NCI-H1436 treated with DMSO at 0.1 percent for 48 hours (cell line): Measurements from ENCODE around the gene SENP6.
"Not testable (repeated sequence)": the region's sequence is repeated elsewhere in the genome, so short reads cannot be mapped to it uniquely, and the experiment has no call there.

ENCODE experiments used
- DNase-seq: peaks from one replicate; lab custom pipeline; 2025; lab: John Stamatoyannopoulos, UW

The SENP6 gene

GRCh38 chr6:75601304-75602245 is at the start of gene SENP6:
TSS of gene SENP6 (plus strand) at chr6:75601880. CDS start at chr6:75602525, 645 bp downstream.
- no peak for DNase-seq

GRCh38 chr6:75556240-75556639 is 45.4 kb upstream of the SENP6 start:
- DNase-seq: no peak

- no peak for DNase-seq
Measured at GRCh38 chr6:75557068-75557467, 44.6 kb upstream of the SENP6 start.

- no peak for DNase-seq
Measured at GRCh38 chr6:75563032-75563431, 38.6 kb upstream of the SENP6 start.

GRCh38 chr6:75566137-75566767 is 35.4 kb upstream of the SENP6 start:
- no peak for DNase-seq

- no peak for DNase-seq
Measured at GRCh38 chr6:75568100-75568499, 33.6 kb upstream of the SENP6 start.

- DNase-seq: no peak
Measured at GRCh38 chr6:75568965-75569364, 32.7 kb upstream of the SENP6 start.

GRCh38 chr6:75570671-75571070 is 31.0 kb upstream of the SENP6 start:
- not testable (repeated sequence) for DNase-seq

GRCh38 chr6:75572072-75572471 is 29.6 kb upstream of the SENP6 start:
- DNase-seq: no peak

GRCh38 chr6:75579951-75580350 is 21.7 kb upstream of the SENP6 start:
- DNase-seq: no peak

- no peak for DNase-seq
Measured at GRCh38 chr6:75581231-75581630, 20.4 kb upstream of the SENP6 start.

GRCh38 chr6:75584552-75584951 is 17.1 kb upstream of the SENP6 start:
- DNase-seq: not testable (repeated sequence)

GRCh38 chr6:75588948-75589347 is 12.7 kb upstream of the SENP6 start:
- DNase-seq: no peak

GRCh38 chr6:75590370-75590769 is 11.3 kb upstream of the SENP6 start:
- DNase-seq: no peak

GRCh38 chr6:75596380-75596779 is 5.3 kb upstream of the SENP6 start:
- DNase-seq: not testable (repeated sequence)

GRCh38 chr6:75600768-75601167 is 912 bp upstream of the SENP6 start:
- DNase-seq: no peak

GRCh38 chr6:75602246-75603105 is 796 bp downstream of the SENP6 start:
- no peak for DNase-seq

- no peak for DNase-seq
Measured at GRCh38 chr6:75603106-75603420, 1.4 kb downstream of the SENP6 start.

GRCh38 chr6:75604294-75604693 is 2.6 kb downstream of the SENP6 start:
- no peak for DNase-seq

GRCh38 chr6:75605635-75606034 is 4.0 kb downstream of the SENP6 start:
- no peak for DNase-seq

- DNase-seq: no peak
Measured at GRCh38 chr6:75608304-75608703, 6.6 kb downstream of the SENP6 start.

- no peak for DNase-seq
Measured at GRCh38 chr6:75608956-75609533, 7.4 kb downstream of the SENP6 start.
